ENCODE measurements around the gene NUBP2.

NUBP2 gene

DNA sequence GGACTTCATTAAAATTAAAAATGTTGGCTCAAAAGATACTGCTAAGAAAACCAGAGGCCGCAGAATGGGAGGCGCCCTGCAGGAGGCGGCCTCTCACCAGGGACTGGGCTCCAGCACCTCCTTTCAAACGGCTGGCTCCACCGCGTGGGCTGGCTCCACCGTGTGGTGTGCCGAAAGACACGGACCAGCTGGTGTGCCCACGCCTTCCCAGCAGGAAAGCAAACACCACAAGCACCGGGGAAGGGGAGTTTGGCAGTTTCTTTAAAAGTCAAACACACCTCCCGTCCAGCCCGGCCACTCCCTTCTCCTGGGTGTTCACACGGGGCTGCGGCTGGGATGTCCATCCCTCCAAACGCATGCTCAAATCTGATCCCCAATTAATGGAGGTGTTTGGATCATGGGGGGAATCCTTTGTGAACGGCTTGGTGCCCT is 30.0 kb downstream of the NUBP2 start:
- peak; percentile 75 for DNase-seq

DNA sequence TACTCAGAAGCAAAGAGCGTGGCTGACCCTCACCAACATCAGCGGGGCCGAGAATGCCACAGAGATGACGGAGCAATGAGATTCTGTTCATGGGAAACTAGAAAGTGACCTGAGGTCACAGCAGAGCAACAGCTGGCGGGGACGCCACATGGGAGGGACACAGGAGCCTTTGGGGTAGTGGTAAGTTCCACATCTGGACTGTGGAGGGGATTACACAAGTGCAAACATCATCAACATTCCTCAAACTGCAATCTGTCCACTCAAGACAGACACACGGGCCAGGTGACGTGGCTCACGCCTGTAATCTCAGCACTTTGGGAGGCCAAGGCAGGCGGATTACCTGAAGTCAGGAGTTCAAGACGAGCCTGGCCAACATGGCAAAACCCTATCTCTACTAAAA is 32.7 kb downstream of the NUBP2 start:
- no peak for DNase-seq

DNA sequence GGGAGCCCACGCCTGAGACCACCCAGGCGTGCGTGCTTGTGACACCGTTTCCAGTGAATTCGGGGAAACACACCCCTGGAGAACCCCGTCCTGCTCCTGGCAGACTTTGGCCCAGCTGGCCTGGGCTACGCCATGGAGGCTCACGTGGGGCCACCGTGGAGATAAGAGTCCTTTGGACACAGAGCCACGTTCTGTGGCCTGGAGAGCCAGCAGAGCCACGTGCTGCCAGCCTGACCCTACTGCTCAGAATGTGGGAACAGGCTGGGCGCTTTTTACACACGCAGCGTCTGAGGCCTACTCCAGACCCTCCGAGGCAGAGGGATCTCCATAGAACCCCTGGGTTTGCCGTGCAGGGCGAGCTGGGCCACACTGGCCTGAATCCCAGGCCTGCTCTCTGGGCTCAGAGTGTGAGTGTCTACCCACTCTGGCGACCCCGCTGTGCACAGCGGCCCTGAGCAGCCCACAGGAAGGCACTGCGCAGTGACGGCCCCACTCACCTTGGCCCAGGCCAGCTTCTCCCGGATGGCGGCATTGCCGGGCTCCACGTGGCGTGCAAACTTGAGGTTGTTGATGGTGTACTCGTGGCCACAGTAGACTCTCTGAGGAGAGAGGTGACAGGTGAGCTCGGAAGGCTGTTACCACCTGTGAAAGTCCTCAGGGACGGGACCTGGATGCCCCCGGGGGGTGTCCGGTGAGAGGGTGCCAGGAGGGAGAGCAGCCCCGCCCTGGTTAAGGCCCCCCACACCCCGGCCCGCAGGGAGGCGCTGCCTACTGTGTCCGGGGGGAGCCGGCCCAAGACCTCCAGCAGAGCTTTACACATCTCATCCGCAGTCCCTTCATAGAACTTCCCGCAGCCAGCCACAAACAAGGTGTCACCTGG is 33.9 kb downstream of the NUBP2 start:
- no peak for DNase-seq

DNA sequence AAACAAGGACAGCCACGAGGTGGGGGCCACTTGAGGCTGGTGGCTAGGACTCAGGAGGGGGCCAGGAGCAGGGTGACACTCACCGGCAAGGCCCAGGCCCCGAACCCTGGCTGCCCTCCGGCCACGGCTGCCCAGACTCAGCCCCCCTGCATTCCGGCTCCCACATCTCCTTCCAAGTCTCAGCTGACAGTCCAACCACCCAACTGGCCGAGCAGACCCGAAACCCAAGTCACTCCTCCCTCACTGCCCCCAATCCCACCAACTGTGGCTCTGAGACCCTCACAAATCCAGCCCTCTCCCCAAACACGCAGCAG is 34.5 kb downstream of the NUBP2 start:
- DNase-seq = no peak

DNA sequence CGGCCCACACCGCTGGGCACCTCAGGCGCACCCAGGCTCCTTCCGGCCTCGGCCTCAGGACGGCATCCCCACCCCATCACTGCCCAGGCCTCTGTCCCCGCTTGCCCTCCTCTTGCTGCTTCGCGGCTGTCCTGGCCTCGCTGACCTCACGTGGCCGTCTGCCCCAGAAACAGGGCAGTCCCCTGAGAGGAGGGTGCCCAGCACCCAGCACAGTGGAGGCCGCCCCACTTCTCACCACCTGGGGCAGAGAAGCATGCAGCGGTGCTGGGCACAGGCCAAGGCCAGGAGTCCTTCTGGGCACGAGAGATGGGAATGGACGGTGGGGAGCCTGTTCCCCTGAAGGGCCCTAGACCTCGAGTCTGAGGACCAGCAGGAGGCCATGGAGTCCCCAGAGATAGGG is 35.0 kb downstream of the NUBP2 start:
- DNase-seq = no peak

DNA sequence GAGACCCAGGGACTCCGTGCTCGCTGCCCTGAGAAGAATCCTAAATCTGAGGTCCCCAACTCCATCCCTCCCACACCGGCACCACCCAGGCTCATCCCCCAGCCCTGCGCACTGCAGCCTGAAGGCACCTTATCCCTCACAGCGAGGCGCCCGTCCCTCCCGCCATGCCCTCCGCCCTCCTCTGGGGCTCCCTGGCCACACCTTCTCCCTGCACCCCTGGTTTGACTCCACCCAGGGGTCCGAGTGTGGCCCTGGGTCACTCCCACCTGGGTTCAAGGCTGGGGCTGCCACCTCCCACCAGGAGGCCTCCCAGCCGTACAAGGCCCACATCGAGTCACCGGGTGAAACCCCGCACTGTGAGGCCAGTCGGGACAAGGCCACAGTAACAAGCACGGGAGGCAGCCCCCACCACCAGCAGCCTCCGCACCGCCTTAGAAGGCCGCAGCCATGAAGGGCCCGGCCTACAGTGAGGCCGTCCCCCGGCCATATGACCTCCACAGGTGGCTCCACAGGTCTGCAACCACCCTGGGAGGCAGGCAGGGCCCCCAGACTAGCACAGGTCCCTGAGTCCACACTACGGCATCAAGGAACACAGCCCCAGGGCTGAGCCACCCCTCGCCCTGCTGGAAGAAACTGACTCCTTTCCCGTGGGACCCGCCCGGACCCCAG is 35.6 kb downstream of the NUBP2 start:
- no peak for DNase-seq

DNA sequence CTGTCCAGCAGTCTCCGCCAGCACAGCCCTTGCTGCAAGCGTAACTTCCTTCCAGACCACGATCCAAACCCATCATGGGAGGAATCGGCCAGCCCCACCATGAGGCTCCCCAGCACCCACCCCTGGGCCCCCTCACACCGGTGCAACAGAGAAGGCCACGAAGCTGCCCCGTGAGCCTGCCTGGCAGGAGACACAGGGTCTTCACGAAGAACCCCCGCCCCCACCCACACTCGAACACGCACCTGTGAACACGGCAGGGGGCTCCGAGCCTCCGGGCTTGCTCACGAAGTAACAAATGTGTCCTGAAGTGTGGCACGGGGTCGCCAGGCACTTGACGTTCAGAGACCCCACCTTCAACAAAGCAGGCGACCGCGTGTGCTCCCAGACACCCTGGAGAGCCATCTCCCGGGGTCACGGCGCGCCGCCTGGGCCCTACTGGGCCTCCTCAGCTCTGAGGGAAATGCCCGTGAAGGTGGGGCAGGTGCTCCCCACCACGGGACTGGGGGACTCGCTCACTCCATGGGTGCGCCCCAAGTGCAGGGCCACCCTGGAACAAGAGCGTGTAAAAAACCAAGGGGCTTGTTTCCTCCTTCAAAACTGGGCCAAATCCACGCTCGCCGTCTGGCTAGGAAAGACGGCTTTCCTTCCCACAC is 36.2 kb downstream of the NUBP2 start:
- DNase-seq = no peak

DNA sequence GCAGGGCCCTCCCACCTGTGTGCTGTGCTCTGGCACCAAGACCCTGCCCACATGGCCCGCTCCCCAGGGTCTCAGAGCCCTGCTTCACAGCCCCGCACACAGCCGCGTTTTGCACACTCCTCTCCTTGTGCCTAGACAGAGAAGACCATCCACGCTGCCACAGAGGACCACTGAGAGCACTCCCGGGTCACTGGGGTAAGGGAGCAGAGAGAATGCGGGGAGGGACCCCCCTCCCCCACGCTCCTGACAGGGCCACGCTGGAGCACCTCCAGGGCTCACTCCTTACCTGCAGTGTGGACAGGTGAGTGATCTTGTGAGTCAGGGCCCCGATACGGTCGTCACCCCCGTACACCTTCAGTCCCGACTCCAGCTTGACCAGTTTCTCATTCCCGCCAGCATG is 36.9 kb downstream of the NUBP2 start:
- DNase-seq = no peak

DNA sequence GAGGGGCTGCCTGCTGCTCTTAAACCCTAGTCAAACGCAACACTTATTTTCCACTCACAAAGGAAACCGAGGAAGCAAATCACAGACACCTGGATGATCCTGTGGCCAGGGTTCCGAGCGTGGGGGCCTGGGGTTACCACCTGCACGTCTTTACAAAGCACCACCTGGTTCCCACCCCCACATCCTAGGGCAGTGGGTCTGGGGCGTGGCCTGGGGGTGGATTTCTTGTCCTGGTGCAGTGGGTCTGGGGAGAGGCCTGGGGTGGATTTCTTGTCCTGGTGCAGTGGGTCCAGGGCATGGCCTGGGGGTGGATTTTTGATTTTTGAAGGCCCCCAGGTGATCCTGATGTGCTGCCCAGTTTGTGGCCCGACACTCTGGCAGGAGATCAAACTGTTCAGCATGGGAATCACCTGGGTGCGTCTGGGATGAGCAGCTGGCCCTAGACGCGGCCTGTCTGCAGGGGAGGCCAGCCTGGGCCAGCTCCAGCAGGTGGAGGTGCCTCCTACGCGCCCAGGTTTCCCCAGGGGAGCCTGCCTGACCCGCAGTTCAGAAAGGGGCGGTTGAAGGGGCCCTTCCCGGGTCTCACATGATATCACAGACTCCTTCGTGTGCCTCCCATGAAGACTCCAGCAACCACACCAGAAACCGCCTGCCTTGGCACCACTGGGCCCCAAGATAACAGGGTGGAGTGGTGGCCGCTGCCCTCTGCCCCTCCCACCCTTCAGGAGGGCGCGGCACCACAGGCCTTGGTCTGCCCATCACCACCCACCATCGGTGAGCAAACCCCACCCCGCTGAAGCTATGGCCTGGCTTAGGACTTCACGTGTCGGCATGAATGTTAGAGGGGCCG is 37.6 kb downstream of the NUBP2 start:
- no peak for DNase-seq

DNA sequence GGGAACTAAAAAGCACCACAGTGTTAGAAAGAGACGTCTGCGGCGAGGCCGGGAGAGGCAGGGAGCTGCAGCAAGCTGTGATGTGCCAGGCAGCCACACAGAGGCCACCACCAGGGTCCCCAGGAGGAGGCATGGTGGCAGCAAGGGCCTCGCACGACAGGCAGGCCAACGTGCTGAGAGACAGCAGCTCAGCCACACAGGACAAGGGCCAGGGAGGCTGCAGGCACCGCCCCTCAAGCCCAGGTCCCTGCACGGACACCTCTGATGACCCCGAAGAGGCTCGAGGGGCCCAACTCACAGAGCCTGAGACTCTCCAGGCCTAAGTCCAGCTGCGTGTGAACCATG is 38.2 kb downstream of the NUBP2 start:
- DNase-seq = no peak

DNA sequence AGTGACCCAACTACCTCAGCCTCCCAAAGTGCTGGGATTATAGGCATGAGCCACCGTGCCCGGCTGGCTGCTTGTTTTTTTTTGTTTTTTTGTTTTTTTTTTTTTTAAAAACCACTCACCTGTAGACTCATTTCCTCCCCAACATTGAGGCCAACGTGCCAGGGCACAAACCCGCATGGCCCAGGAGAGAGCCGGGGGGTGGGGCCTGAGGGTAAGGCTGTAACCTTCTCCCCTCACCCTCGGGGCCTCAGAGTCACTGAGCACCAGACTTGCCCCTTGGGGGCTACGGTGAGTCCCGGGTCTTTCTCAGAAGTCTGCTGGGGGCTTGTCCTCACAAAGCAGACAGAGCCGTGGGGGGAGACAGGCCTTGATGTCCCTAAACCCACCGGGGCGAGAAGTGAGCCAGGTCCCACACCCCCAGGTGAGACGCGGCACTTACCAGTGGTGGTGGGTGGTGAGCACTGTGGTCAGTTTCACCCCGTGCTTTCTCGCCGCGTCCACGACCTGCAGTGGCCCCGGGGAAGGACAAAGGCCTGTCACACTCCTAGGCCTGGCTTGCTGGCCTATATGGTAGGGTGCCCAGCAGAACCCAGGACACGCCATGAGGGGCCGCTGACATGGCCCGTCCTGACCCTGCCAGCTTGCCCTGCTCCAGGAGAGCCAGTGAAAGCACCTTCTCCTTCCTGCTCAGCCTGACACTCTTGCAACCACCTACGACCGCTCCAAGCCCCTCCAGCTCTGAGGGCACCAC is 39.3 kb downstream of the NUBP2 start:
- DNase-seq = no peak

DNA sequence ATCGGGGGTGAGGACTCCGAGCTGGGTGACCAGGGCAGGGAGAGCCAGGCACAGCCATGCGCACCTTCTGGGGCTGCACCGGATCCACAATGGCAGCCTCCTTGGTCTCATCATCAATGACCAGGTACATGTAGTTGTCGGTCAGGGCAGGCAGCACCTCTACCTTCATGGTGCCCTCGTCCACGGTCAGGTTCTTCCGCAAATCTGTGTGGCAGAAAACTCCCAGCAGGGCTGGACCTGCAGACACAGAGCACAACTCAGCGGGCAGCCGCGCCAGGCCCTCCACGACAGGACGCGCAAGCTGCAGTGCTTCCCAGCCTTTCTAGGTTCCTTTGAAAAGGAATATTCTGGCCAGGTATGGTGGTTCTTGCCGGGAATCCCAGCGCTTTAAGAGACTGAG is 40.0 kb downstream of the NUBP2 start:
- DNase-seq = no peak

DNA sequence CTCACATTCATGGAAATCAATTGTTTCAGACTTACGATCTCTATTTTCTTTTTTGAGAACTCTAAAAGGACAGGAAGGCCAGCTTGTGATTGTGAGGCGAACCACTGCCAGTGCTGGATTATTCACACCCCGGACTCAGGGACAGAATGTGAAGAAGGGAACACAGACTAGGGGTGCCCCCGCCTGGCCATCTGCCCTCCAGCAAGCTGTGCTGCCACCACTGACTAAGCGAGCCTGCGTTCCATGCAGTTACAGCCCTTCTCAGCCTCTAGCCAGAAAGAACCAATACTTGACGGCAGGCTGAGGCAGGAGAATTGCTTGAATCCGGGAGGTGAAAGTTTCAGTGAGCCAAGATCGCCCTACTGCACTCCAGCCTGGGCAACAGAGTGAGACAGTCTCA is 41.1 kb downstream of the NUBP2 start:
- DNase-seq = peak; percentile 83

DNA sequence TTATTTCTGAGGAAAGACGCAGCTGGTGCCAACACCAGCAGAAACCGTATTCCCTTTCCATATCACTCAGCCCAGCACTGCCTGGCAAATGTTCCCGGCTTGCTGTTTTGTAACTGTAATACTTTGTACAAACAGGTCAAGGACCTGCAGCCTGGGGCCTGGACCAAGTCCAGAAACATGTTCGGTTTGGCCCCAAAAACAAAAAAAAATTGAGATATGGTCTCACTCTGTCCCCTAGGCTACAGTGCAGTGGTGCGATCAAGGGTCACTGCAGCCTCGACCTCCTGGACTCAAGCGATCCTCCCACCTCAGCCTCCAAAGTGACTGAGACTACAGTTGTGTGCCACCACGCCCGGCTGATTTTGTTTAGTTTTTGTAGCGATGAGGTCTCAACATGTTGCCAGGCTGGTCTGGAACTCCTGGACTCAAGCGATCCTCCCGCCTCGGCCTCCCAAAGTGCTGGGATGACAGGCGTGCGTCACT is 42.7 kb downstream of the NUBP2 start:
- no peak for DNase-seq

DNA sequence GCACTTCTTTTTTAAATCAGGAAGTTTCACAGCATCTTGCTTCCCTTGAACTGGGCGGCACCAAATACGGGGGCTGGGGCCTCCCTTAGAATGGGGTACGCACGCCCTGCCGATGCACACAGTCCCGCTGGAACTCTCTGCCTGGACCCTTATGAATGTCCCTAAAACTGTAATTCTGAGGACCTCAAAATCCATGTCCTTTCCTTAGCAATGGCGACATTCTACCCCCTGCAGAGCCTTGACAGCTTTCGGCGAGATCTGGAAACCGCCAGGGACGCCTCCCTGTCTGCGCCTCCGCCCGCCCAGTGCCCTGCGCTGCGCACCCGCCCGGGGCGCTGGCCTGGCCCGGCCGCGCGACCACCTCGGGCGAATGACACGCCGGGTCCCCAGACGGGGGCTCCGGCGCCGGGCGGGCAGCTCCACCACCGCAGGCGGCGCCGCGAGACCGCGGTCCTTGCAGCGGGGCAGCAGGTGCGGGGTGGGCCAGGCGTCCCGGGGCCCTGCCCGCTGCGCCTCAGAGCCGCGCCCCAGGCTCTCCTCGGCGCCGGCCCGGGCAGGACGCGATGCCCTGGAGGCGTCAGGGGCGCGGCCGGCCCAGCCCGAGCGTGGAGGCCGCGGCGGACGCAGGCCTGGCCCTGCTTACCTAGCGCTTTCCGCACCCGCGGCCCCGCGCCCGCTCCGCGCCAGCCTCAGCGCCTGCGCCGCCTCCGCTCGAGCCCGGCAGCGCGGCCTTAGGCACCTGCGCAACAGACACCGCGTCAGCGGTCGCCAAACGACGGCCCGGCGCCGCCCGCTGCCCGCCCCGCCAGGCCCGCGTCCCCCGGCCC is 43.3 kb downstream of the NUBP2 start:
- peak; percentile 73 for DNase-seq

DNA sequence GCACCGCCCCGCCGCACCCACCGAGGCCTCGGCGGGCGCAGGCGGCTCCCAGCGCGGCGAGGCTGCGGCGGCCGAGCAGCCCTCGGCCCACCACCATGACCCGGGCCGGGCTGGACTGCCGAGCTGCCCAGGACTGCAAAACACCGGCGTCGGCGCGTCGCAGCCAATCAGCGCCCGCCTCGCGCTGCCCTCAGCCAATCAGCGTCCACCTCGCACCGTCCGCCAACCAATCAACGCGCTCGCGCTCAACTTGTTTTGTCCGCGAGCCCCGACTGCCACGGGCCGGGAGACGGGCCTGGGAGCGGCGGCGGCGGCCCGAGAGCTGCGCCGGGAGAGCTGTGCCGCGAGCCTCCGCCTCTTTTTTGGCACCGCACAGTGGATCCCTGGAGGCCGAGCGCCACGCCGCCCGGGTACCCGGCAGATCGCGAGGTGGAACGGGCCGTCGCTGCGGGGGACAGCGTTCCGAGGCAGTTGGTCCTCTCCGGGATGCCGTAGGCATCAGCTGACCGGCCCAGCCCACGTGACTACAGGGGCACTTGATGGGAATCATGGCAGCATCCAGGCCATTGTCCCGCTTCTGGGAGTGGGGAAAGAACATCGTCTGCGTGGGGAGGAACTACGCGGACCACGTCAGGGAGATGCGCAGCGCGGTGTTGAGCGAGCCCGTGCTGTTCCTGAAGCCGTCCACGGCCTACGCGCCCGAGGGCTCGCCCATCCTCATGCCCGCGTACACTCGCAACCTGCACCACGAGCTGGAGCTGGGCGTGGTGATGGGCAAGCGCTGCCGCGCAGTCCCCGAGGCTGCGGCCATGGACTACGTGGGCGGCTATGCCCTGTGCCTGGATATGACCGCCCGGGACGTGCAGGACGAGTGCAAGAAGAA is 44.2 kb downstream of the NUBP2 start, which contains the start of the genes FAHD1 and HAGH:
TSS of gene FAHD1 (plus strand) at position 516 of the 883 bp plus-strand sequence. CDS start at position 549, 33 bp downstream.
TSS of gene HAGH (minus strand) at position 135 of the 883 bp plus-strand sequence. CDS start at position 97, 38 bp downstream.
- peak; percentile 95 for DNase-seq

DNA sequence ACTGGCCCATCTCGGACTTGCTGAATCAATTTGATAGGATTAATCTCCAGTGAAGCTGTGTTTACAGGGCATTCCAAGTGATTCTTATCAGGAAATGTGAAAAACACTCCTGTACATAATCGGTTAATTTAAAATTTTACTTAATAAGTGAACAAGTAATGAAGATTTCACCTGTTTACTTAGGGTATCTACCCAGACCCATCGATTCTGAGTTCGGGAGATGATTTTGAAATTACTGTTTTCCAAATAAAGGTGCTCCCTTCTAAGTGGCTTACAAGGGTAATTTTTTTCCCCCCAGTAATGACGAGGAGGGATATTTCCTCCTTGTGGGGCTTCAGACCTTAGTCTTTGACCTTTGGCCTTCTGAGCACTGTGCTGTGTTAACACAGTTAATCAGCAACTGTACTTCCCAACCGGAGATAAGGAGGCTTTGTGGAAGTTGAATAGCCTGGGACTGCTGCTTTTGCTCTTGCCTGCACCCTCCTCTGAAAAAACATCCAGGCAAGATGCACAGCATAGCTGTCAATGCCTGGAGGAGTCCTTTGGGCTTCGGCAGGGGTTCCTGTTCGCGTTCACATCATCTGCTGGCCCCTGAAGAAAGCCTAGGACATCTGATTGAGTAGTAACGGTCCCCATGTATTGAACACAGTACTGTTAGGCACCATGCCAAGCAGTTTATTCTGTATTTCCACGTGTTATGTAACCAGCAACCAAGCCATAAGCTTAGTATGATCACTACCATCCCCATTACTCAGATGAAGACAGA is 46.1 kb downstream of the NUBP2 start:
- DNase-seq = peak; percentile 55

DNA sequence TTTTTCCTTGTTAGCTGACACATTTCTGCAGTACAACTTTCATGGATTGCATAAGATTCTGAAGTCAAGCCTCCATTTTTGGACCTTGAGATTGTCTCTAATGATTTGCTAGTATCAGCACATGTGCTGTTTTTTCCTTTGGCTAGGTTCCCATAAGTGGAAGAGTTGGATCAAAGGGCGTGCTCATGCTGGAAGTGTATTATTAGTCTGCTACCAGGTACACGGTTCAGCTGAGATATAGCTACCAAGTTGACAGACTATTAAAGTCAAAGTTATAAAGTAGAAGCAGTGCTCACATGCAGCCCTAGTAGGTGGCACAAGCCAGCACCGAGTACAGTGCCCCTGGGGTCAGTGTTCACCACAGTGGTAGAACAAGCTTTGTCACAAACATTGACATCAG is 47.5 kb downstream of the NUBP2 start:
- no peak for DNase-seq
